Thyroid gland (tissue), 4 donors: ENCODE results near the gene ITGB1BP1.

Experiments used
- POLR2A ChIP-seq, 2 donors: fragments of 450-650 bp; IDR thresholded peaks; one replicate each; pipeline ENCODE4 v1.6.1; 2017; ENCODE audit warnings: antibody characterized with exemption in 2 of 2, mild to moderate bottlenecking in 2 of 2, moderate library complexity in 1 of 2
- TF ChIP-seq, protein P1 (sequence below), 6 experiments: fragments of 200-600 bp in 3 of 6; fragments of 450-650 bp in 3 of 6; sonication (generic) in 3 of 6; IDR thresholded peaks; one replicate each; pipeline ENCODE4 v1.5.1; 2016 to 2019; ENCODE audit warnings: antibody characterized with exemption in 6 of 6, mild to moderate bottlenecking in 2 of 6, inconsistent platforms in 1 of 6, moderate library complexity in 1 of 6

DNA sequence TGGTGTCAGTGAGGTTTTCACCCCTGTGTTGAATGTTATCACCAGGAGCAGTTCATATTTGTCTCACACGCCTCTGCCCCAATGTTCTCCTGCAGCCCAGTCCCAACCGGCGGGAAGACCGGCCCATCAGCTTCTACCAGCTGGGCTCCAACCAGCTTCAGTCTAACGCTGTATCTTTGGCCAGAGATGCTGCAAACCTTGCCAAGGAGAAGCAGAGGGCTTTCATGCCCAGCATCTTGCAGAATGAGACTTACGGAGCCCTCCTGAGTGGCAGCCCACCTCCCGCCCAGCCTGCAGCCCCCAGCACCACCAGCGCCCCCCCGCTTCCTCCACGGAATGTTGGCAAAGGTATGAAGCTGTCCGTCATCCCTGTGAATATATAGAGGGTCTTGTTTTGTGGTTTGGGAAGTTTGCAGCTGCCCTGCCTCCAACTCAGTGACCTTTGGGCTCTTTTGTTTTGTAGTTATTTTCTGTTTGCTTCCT, 35.1 kb downstream of the ITGB1BP1 start:
- TF ChIP-seq, protein P1, sequence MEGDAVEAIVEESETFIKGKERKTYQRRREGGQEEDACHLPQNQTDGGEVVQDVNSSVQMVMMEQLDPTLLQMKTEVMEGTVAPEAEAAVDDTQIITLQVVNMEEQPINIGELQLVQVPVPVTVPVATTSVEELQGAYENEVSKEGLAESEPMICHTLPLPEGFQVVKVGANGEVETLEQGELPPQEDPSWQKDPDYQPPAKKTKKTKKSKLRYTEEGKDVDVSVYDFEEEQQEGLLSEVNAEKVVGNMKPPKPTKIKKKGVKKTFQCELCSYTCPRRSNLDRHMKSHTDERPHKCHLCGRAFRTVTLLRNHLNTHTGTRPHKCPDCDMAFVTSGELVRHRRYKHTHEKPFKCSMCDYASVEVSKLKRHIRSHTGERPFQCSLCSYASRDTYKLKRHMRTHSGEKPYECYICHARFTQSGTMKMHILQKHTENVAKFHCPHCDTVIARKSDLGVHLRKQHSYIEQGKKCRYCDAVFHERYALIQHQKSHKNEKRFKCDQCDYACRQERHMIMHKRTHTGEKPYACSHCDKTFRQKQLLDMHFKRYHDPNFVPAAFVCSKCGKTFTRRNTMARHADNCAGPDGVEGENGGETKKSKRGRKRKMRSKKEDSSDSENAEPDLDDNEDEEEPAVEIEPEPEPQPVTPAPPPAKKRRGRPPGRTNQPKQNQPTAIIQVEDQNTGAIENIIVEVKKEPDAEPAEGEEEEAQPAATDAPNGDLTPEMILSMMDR (IDR thresholded peaks at IDR 0.05) = no peak
- no peak for TF ChIP-seq POLR2A (IDR thresholded peaks at IDR 0.05)
